Tibial nerve (tissue), 3 donors: ENCODE measurements around the gene MRPL23.

Source experiments
- POLR2A ChIP-seq, 2 donors: fragments of 450-650 bp; IDR thresholded peaks; one replicate each; pipeline ENCODE4 v1.6.1; 2017; ENCODE audit warnings: antibody characterized with exemption in 2 of 2, mild to moderate bottlenecking in 2 of 2, moderate library complexity in 2 of 2
- TF ChIP-seq, protein P1 (sequence below), 5 experiments: fragments of 200-600 bp in 3 of 5; fragments of 450-650 bp in 2 of 5; sonication (generic) in 3 of 5; IDR thresholded peaks; one replicate each; pipeline ENCODE4 v1.5.1; 2016 to 2019; ENCODE audit warnings: antibody characterized with exemption in 5 of 5, mild to moderate bottlenecking in 3 of 5, moderate library complexity in 2 of 5

- TF ChIP-seq, protein P1, sequence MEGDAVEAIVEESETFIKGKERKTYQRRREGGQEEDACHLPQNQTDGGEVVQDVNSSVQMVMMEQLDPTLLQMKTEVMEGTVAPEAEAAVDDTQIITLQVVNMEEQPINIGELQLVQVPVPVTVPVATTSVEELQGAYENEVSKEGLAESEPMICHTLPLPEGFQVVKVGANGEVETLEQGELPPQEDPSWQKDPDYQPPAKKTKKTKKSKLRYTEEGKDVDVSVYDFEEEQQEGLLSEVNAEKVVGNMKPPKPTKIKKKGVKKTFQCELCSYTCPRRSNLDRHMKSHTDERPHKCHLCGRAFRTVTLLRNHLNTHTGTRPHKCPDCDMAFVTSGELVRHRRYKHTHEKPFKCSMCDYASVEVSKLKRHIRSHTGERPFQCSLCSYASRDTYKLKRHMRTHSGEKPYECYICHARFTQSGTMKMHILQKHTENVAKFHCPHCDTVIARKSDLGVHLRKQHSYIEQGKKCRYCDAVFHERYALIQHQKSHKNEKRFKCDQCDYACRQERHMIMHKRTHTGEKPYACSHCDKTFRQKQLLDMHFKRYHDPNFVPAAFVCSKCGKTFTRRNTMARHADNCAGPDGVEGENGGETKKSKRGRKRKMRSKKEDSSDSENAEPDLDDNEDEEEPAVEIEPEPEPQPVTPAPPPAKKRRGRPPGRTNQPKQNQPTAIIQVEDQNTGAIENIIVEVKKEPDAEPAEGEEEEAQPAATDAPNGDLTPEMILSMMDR (IDR thresholded peaks at IDR 0.05) = no peak
- TF ChIP-seq POLR2A (IDR thresholded peaks at IDR 0.05) = no peak
These were observed 11.7 kb upstream of the MRPL23 start for GRCh38 chr11:1935156-1936071.
